Transverse colon (tissue), 3 donors: Measurements from ENCODE around the gene GCNT1.

Experiments used
- POLR2A ChIP-seq: fragments of 450-650 bp; IDR thresholded peaks from one replicate; pipeline ENCODE4 v1.6.1; 2016; ENCODE audit warnings: antibody characterized with exemption, mild to moderate bottlenecking, moderate library complexity
- TF ChIP-seq, protein P1 (sequence below), 5 experiments: fragments of 200-600 bp in 3 of 5; fragments of 450-650 bp in 2 of 5; sonication (generic) in 3 of 5; IDR thresholded peaks; 1 replicate in 2 of 5; 2 replicates in 3 of 5; pipeline ENCODE4 v1.5.1; 2016 to 2017; ENCODE audit warnings: antibody characterized with exemption in 5 of 5, inconsistent platforms in 3 of 5, mild to moderate bottlenecking in 2 of 5, moderate library complexity in 1 of 5

GRCh38 chr9:76412638-76413037, 46.3 kb upstream of the GCNT1 start:
- no peak for TF ChIP-seq POLR2A
- TF ChIP-seq, protein P1, sequence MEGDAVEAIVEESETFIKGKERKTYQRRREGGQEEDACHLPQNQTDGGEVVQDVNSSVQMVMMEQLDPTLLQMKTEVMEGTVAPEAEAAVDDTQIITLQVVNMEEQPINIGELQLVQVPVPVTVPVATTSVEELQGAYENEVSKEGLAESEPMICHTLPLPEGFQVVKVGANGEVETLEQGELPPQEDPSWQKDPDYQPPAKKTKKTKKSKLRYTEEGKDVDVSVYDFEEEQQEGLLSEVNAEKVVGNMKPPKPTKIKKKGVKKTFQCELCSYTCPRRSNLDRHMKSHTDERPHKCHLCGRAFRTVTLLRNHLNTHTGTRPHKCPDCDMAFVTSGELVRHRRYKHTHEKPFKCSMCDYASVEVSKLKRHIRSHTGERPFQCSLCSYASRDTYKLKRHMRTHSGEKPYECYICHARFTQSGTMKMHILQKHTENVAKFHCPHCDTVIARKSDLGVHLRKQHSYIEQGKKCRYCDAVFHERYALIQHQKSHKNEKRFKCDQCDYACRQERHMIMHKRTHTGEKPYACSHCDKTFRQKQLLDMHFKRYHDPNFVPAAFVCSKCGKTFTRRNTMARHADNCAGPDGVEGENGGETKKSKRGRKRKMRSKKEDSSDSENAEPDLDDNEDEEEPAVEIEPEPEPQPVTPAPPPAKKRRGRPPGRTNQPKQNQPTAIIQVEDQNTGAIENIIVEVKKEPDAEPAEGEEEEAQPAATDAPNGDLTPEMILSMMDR (IDR thresholded peaks at IDR 0.05) = no peak
